HEK293 (cell line): ENCODE results near the gene HPSE2.

Experiments used
- TRIM28 ChIP-seq: IDR thresholded peaks from 2 replicates; pipeline ENCODE4 v1.6.1; 2011; ENCODE audit warnings: low read length, control low read depth, borderline replicate concordance
- ZBTB7A ChIP-seq: fragments of 450-650 bp; formaldehyde crosslinking; IDR thresholded peaks from 2 replicates; pipeline ENCODE4 v1.5.1; 2016; ENCODE audit warnings: low read depth, missing biosample characterization, missing genetic modification characterization
- ZIC2 ChIP-seq: fragments of 450-650 bp; formaldehyde crosslinking; IDR thresholded peaks from 2 replicates; pipeline ENCODE4 v1.5.1; 2016; ENCODE audit warnings: missing biosample characterization, missing genetic modification characterization
- ZNF311 ChIP-seq: fragments of 450-650 bp; formaldehyde crosslinking; IDR thresholded peaks from 2 replicates; pipeline ENCODE4 v1.5.1; 2017; ENCODE audit warnings: missing biosample characterization, missing genetic modification characterization, borderline replicate concordance
- TF ChIP-seq, protein P1 (sequence below): fragments of 450-650 bp; formaldehyde crosslinking; IDR thresholded peaks from 2 replicates; pipeline ENCODE4 v1.5.1; 2016; ENCODE audit warnings: missing biosample characterization, missing genetic modification characterization
- TF ChIP-seq, protein P2 (sequence below): fragments of 450-650 bp; formaldehyde crosslinking; IDR thresholded peaks from 2 replicates; pipeline ENCODE4 v1.5.1; 2016; ENCODE audit warnings: missing biosample characterization, missing genetic modification characterization
- TF ChIP-seq, protein P3 (sequence below): fragments of 450-650 bp; formaldehyde crosslinking; IDR thresholded peaks from 2 replicates; pipeline ENCODE4 v1.5.1; 2017; ENCODE audit warnings: missing biosample characterization, missing genetic modification characterization
- TF ChIP-seq, protein P4 (sequence below): fragments of 450-650 bp; formaldehyde crosslinking; IDR thresholded peaks from 2 replicates; pipeline ENCODE4 v1.5.1; 2016; ENCODE audit warnings: missing biosample characterization, missing genetic modification characterization

DNA sequence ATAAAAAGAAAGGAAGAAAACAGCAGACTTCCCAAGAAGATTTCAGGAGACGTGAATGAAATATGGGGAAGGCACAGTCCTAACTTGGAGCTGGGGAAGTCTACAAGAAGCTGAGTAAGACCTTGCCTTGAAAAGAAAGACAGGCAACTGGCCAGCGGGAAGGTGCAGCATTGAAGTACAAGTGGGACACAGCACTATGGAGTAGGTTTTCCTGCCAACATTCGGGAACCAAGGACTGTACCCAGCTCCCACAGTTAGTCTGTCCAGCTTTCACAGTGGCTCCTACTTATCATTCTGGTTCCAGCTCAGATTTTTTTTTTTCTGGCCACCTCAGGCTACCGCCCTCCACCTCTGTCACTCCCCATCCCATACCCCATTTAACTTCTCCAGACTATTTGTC lies 798.9 kb downstream of the HPSE2 start:
- TF ChIP-seq, protein P1, sequence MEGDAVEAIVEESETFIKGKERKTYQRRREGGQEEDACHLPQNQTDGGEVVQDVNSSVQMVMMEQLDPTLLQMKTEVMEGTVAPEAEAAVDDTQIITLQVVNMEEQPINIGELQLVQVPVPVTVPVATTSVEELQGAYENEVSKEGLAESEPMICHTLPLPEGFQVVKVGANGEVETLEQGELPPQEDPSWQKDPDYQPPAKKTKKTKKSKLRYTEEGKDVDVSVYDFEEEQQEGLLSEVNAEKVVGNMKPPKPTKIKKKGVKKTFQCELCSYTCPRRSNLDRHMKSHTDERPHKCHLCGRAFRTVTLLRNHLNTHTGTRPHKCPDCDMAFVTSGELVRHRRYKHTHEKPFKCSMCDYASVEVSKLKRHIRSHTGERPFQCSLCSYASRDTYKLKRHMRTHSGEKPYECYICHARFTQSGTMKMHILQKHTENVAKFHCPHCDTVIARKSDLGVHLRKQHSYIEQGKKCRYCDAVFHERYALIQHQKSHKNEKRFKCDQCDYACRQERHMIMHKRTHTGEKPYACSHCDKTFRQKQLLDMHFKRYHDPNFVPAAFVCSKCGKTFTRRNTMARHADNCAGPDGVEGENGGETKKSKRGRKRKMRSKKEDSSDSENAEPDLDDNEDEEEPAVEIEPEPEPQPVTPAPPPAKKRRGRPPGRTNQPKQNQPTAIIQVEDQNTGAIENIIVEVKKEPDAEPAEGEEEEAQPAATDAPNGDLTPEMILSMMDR (tag by site-specific recombination) = no peak
- TF ChIP-seq ZNF311 (no peak), ZBTB7A (tag by site-specific recombination) (no peak), TRIM28 (no peak), ZIC2 (tag by site-specific recombination) (no peak)
- TF ChIP-seq, protein P2, sequence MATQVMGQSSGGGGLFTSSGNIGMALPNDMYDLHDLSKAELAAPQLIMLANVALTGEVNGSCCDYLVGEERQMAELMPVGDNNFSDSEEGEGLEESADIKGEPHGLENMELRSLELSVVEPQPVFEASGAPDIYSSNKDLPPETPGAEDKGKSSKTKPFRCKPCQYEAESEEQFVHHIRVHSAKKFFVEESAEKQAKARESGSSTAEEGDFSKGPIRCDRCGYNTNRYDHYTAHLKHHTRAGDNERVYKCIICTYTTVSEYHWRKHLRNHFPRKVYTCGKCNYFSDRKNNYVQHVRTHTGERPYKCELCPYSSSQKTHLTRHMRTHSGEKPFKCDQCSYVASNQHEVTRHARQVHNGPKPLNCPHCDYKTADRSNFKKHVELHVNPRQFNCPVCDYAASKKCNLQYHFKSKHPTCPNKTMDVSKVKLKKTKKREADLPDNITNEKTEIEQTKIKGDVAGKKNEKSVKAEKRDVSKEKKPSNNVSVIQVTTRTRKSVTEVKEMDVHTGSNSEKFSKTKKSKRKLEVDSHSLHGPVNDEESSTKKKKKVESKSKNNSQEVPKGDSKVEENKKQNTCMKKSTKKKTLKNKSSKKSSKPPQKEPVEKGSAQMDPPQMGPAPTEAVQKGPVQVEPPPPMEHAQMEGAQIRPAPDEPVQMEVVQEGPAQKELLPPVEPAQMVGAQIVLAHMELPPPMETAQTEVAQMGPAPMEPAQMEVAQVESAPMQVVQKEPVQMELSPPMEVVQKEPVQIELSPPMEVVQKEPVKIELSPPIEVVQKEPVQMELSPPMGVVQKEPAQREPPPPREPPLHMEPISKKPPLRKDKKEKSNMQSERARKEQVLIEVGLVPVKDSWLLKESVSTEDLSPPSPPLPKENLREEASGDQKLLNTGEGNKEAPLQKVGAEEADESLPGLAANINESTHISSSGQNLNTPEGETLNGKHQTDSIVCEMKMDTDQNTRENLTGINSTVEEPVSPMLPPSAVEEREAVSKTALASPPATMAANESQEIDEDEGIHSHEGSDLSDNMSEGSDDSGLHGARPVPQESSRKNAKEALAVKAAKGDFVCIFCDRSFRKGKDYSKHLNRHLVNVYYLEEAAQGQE (tag by site-specific recombination) = no peak
- TF ChIP-seq, protein P3, sequence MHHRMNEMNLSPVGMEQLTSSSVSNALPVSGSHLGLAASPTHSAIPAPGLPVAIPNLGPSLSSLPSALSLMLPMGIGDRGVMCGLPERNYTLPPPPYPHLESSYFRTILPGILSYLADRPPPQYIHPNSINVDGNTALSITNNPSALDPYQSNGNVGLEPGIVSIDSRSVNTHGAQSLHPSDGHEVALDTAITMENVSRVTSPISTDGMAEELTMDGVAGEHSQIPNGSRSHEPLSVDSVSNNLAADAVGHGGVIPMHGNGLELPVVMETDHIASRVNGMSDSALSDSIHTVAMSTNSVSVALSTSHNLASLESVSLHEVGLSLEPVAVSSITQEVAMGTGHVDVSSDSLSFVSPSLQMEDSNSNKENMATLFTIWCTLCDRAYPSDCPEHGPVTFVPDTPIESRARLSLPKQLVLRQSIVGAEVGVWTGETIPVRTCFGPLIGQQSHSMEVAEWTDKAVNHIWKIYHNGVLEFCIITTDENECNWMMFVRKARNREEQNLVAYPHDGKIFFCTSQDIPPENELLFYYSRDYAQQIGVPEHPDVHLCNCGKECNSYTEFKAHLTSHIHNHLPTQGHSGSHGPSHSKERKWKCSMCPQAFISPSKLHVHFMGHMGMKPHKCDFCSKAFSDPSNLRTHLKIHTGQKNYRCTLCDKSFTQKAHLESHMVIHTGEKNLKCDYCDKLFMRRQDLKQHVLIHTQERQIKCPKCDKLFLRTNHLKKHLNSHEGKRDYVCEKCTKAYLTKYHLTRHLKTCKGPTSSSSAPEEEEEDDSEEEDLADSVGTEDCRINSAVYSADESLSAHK (tag by site-specific recombination) = no peak
- TF ChIP-seq, protein P4, sequence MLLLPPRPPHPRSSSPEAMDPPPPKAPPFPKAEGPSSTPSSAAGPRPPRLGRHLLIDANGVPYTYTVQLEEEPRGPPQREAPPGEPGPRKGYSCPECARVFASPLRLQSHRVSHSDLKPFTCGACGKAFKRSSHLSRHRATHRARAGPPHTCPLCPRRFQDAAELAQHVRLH (tag by site-specific recombination) = no peak
